Activated T-helper 2 cell treated with anti-CD3 and anti-CD28 coated beads, Interferon-gamma antibody, Interleukin-2, Interleukin-4, amounts not matched to agents 10 μg/mL and 5 μg/mL and 100 μg/mL, durations not matched to agents 14 hours and 24 hours and 36 hours (primary cell): ENCODE data around the gene SORCS2. TPM values are rescaled to one million over a fixed set of nuclear protein-coding genes. Genes with fewer than 3 reads are reported as not detected.

Experiments used
- DNase-seq: peaks from one replicate; pipeline ENCODE4 v3.0.0; 2021; ENCODE audit warnings: low spot score
- H3K27ac Mint-ChIP-seq: one replicate; pipeline ENCODE4 v1.8.0; 2021; ENCODE audit warnings: mixed read lengths
- H3K27me3 Mint-ChIP-seq: one replicate; pipeline ENCODE4 v1.8.0; 2021; ENCODE audit warnings: low read depth, mixed read lengths
- H3K36me3 Mint-ChIP-seq: one replicate; pipeline ENCODE4 v1.8.0; 2021; ENCODE audit warnings: low read depth, mixed read lengths
- H3K4me1 Mint-ChIP-seq: one replicate; pipeline ENCODE4 v1.8.0; 2021; ENCODE audit warnings: low read depth, mixed read lengths
- H3K4me3 Mint-ChIP-seq: one replicate; pipeline ENCODE4 v1.8.0; 2021; ENCODE audit warnings: low read depth, mild to moderate bottlenecking, moderate library complexity, mixed read lengths
- H3K9me3 Mint-ChIP-seq: one replicate; pipeline ENCODE4 v1.8.0; 2021; ENCODE audit warnings: mixed read lengths
- intact Hi-C: fragments of 100-400 bp; cut with micrococcal nuclease; formaldehyde crosslinking; loops from one replicate; pipeline ENCODE4 v1.15.1; 2023
- total RNA-seq: library from RNA; stranded (reverse); gene quantifications from 2 replicates; pipeline ENCODE4 v1.2.3, GENCODE V29; 2022

SORCS2 gene
- total RNA-seq, 1 donor from 2014 or later = 0.02 TPM

DNA sequence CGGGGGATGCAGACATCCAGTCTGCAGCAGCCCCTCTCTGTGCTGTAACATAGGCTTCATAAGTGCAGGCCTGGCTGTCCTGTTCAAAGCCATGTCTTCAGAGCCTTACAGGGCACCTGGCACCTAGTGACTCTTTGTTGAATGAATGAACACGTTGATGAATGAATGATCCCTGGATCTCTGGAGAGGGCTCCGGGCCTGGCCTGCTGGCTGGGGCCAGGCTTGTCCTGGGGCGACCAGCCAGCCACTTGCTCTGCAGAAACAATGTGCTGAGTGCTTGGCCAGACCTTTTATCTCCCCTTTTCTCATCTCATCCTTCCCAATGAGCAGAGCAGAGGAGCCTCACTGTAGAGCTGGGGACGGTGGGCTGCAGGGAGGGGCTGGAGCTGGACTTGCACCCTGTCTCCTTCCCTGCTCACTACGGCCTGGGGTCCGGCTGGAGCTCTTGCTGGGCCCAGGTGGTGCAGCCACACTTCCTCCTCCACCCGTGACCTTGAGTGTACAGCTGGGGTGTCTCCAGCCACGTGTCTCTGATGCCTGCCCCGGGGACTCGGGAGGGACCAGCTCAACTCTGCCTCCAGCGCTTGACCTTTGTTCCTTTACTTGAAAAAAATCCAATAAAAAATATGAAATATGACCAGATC, 164.5 kb downstream of the SORCS2 start:
- Mint-ChIP-seq H3K36me3 (no peaks in the 10 kb centered on the region), H3K27ac (no peak overlapping the region), H3K4me1 (no peaks in the 10 kb centered on the region), H3K4me3 (no peak overlapping the region), H3K27me3 (no peaks in the 10 kb centered on the region), H3K9me3 (no peaks in the 10 kb centered on the region)
- no peak for DNase-seq
- intact Hi-C loops = no loop called here

- no peaks in the 10 kb centered on the region for H3K27me3 Mint-ChIP-seq
- no peaks in the 10 kb centered on the region for H3K4me1 Mint-ChIP-seq
- intact Hi-C loops = no loop called here
- no peaks in the 10 kb centered on the region for H3K9me3 Mint-ChIP-seq
- no peak for DNase-seq
- no peaks in the 10 kb centered on the region for H3K36me3 Mint-ChIP-seq
- H3K4me3 Mint-ChIP-seq = no peak overlapping the region
- H3K27ac Mint-ChIP-seq = no peak overlapping the region
These were observed 165.0 kb downstream of the SORCS2 start for GRCh38 chr4:7357323-7357722.

- intact Hi-C loops = no loop called here
- no peaks in the 10 kb centered on the region for H3K27me3 Mint-ChIP-seq
- no peak overlapping the region for H3K4me3 Mint-ChIP-seq
- no peak for DNase-seq
- H3K36me3 Mint-ChIP-seq = no peaks in the 10 kb centered on the region
- H3K27ac Mint-ChIP-seq = no peak overlapping the region
- H3K9me3 Mint-ChIP-seq = no peaks in the 10 kb centered on the region
- H3K4me1 Mint-ChIP-seq = no peaks in the 10 kb centered on the region
These were observed 165.9 kb downstream of the SORCS2 start for GRCh38 chr4:7358100-7358735.

DNA sequence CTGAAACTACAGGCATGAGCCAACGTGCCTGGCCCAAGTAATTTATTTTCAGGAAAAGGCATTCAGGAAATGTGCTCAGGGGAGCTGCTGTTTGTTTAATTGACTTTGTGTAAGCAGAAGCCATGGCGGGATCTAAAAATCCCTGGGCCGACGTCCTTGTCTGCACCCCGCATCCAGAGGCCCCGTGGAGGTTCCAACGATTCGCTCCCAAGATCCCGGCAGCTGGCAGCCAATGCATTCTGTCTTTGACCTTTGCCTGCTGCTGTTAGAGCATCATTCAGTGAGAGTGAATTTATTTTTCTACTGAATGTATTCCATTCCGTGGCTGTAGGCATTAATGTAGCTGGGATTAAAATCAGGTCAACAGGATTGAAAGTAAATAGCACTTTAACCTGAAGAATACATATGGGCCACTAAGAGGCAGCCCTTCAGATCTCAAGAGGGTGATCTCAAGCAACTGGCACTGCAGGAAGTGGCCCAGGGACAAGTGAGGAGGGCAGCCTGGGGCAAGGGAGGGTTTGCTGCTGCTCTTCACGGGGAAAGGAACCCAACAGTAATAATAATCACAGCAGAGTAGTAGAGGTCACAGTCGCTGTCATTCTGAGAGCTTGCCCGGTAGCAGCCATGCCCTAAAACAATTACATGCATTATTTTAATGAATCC, 167.2 kb downstream of the SORCS2 start:
- DNase-seq = no peak
- Mint-ChIP-seq H3K27me3 (no peaks in the 10 kb centered on the region), H3K9me3 (peaks cover 4% of the 10 kb centered on the region), H3K4me1 (no peaks in the 10 kb centered on the region), H3K4me3 (no peak overlapping the region), H3K36me3 (no peaks in the 10 kb centered on the region), H3K27ac (no peak overlapping the region)
- intact Hi-C loops = no loop called here

GRCh38 chr4:7360806-7361205, 168.5 kb downstream of the SORCS2 start:
- DNase-seq = no peak
- Mint-ChIP-seq H3K27ac (no peak overlapping the region), H3K27me3 (no peaks in the 10 kb centered on the region), H3K4me3 (no peak overlapping the region), H3K36me3 (no peaks in the 10 kb centered on the region), H3K9me3 (peaks cover 4% of the 10 kb centered on the region), H3K4me1 (no peaks in the 10 kb centered on the region)
- intact Hi-C loops = no loop called here

- Mint-ChIP-seq H3K4me3 (no peak overlapping the region), H3K9me3 (peaks cover 4% of the 10 kb centered on the region), H3K36me3 (no peaks in the 10 kb centered on the region), H3K4me1 (no peaks in the 10 kb centered on the region), H3K27ac (no peak overlapping the region), H3K27me3 (no peaks in the 10 kb centered on the region)
- DNase-seq = no peak
- intact Hi-C loops = no loop called here
These were observed 169.1 kb downstream of the SORCS2 start for GRCh38 chr4:7361280-7361895.

- intact Hi-C loops = no loop called here
- Mint-ChIP-seq H3K4me1 (no peaks in the 10 kb centered on the region), H3K27me3 (no peaks in the 10 kb centered on the region), H3K27ac (no peak overlapping the region), H3K9me3 (peaks cover 4% of the 10 kb centered on the region), H3K36me3 (no peaks in the 10 kb centered on the region), H3K4me3 (no peak overlapping the region)
- no peak for DNase-seq
These were observed 170.0 kb downstream of the SORCS2 start for GRCh38 chr4:7362341-7362740.

DNA sequence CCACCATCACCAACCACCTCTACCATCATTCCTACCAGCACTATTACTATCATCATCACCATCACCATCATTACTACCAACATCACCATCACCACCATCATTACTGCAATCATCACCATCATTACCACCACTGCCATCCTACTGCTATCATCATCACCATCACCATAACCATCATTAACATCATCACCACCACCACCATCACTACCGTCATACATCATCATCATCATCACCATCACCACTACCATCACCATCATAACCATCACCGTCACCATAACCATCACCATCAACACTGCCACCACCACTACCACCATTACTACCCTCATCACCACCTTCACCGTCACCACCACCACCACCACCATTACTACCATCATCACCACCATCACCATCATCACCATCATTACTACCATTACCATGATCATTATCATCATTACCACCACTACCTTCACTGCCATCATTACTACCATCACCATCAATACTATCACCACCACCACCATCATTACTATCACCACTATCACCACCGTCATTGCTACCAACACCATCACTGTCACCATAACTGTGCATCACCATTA, 170.6 kb downstream of the SORCS2 start:
- H3K4me3 Mint-ChIP-seq = no peak overlapping the region
- peaks cover 4% of the 10 kb centered on the region for H3K9me3 Mint-ChIP-seq
- DNase-seq = no peak
- H3K27ac Mint-ChIP-seq = no peak overlapping the region
- no peaks in the 10 kb centered on the region for H3K4me1 Mint-ChIP-seq
- intact Hi-C loops = no loop called here
- no peaks in the 10 kb centered on the region for H3K36me3 Mint-ChIP-seq
- no peaks in the 10 kb centered on the region for H3K27me3 Mint-ChIP-seq

- no peaks in the 10 kb centered on the region for H3K36me3 Mint-ChIP-seq
- no peak for DNase-seq
- no peaks in the 10 kb centered on the region for H3K4me1 Mint-ChIP-seq
- no peak overlapping the region for H3K4me3 Mint-ChIP-seq
- H3K9me3 Mint-ChIP-seq = peaks cover 4% of the 10 kb centered on the region
- intact Hi-C loops = no loop called here
- no peaks in the 10 kb centered on the region for H3K27me3 Mint-ChIP-seq
- no peak overlapping the region for H3K27ac Mint-ChIP-seq
These were observed 172.6 kb downstream of the SORCS2 start for GRCh38 chr4:7364979-7365378.

GRCh38 chr4:7365462-7366179, 173.3 kb downstream of the SORCS2 start:
- Mint-ChIP-seq H3K4me1 (no peaks in the 10 kb centered on the region), H3K27ac (no peak overlapping the region), H3K4me3 (no peak overlapping the region), H3K27me3 (no peaks in the 10 kb centered on the region), H3K9me3 (peaks cover 4% of the 10 kb centered on the region), H3K36me3 (no peaks in the 10 kb centered on the region)
- intact Hi-C loops = no loop called here
- DNase-seq = no peak

GRCh38 chr4:7366180-7366945, 174.0 kb downstream of the SORCS2 start:
- Mint-ChIP-seq H3K36me3 (no peaks in the 10 kb centered on the region), H3K9me3 (peaks cover 4% of the 10 kb centered on the region), H3K27me3 (no peaks in the 10 kb centered on the region), H3K4me3 (no peak overlapping the region), H3K27ac (no peak overlapping the region), H3K4me1 (no peaks in the 10 kb centered on the region)
- intact Hi-C loops = no loop called here
- no peak for DNase-seq

GRCh38 chr4:7366954-7367353, 174.6 kb downstream of the SORCS2 start:
- H3K27me3 Mint-ChIP-seq = no peaks in the 10 kb centered on the region
- DNase-seq = no peak
- H3K36me3 Mint-ChIP-seq = no peaks in the 10 kb centered on the region
- no peak overlapping the region for H3K4me3 Mint-ChIP-seq
- H3K4me1 Mint-ChIP-seq = no peaks in the 10 kb centered on the region
- intact Hi-C loops = no loop called here
- H3K27ac Mint-ChIP-seq = no peak overlapping the region
- H3K9me3 Mint-ChIP-seq = peaks cover 4% of the 10 kb centered on the region
